T-helper 17 cell (primary cell): ENCODE measurements around the gene ZFYVE27. TPM values are rescaled to one million over a fixed set of nuclear protein-coding genes. Genes with fewer than 3 reads are reported as not detected.
"Not testable (repeated sequence)": the region's sequence is repeated elsewhere in the genome, so short reads cannot be mapped to it uniquely, and the experiment has no call there.

Experiments
- ATAC-seq: fragments of 150-1000 bp; cut with Tn5 transposase; 2 replicates; pipeline ENCODE4 v1.10.0; 2021; ENCODE audit warnings: mild to moderate bottlenecking, moderate library complexity
- DNase-seq, 3 donors: peaks; one replicate each; pipeline versions ENCODE4 v3.0.0 to v3.0.0-alpha.2; 2020 to 2021
- H3K9me3 ChIP-seq: one replicate; pipeline ENCODE4 v1.7.0; 2013; ENCODE audit warnings: low read length, mild to moderate bottlenecking; ENCODE audit not compliant: control insufficient read depth, poor library complexity, severe bottlenecking
- H3K27ac Mint-ChIP-seq: one replicate; pipeline ENCODE4 v1.8.0; 2022; ENCODE audit warnings: mild to moderate bottlenecking, moderate library complexity, mixed read lengths
- H3K27me3 Mint-ChIP-seq: one replicate; pipeline ENCODE4 v1.8.0; 2022; ENCODE audit warnings: mixed read lengths
- H3K36me3 Mint-ChIP-seq: one replicate; pipeline ENCODE4 v1.8.0; 2022; ENCODE audit warnings: low read depth, mixed read lengths
- H3K4me1 Mint-ChIP-seq: one replicate; pipeline ENCODE4 v1.8.0; 2022; ENCODE audit warnings: mild to moderate bottlenecking, mixed read lengths
- H3K4me3 Mint-ChIP-seq: one replicate; pipeline ENCODE4 v1.8.0; 2022; ENCODE audit warnings: mild to moderate bottlenecking, moderate library complexity, mixed read lengths
- total RNA-seq, 4 donors: library from RNA in 2 of 4; stranded (reverse) in 2 of 4; gene quantifications; one replicate each; pipeline ENCODE4 v1.2.3 and lab custom pipeline; 2022 to 2026

ZFYVE27 gene, protein sequence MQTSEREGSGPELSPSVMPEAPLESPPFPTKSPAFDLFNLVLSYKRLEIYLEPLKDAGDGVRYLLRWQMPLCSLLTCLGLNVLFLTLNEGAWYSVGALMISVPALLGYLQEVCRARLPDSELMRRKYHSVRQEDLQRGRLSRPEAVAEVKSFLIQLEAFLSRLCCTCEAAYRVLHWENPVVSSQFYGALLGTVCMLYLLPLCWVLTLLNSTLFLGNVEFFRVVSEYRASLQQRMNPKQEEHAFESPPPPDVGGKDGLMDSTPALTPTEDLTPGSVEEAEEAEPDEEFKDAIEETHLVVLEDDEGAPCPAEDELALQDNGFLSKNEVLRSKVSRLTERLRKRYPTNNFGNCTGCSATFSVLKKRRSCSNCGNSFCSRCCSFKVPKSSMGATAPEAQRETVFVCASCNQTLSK
- total RNA-seq (10 to 100 TPM; 60.0 to 69.2 TPM), total RNA-seq (lab: John Stamatoyannopoulos, UW) (52.1 to 67.7 reads per million in 2 donors)

DNA sequence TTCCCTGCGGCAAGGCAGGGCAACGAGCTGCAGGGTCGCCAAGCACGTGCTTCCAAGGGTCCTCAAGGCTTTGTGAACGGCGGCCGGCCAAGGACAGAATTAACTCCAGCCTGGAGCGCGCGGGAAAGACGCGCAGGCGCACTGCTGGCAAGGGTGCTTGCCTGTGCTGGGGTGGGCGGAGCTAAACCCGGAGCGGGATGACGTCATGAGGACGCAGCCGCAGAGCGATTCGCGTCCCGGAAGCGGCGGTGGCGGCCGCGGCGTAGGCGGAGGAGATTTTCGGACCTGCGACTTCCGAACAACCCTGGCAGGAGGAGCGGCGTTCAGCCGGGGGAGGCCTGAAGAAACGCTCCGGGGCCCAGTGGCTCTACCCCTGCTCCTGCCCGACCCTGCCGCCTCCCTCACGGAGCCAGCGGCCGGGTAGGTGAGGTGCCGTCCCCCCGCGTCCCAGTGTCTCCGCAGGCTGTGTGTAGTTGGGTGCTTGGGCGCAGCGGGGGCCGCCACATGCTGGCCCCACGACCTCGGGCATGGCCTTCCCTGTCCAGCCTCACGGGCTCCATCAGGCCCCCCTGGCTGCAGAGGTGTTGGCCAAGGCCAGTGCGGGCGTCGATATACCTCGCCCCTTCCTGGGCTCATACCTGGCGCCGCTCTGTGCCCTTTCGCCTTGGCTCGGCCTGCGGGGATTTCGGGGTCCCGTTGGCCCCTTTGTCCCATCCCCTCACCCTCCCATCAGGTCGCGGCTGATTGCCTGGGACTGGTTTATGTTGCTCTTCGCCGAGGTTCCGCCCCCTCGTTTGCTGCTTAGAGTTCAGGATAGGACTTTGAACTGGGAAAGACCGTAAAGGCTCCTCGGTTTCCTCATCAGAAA, at the start of gene ZFYVE27:
TSS of gene ZFYVE27 (plus strand) at position 227 of the 868 bp plus-strand sequence. CDS start 1,350 bp downstream, outside the sequence.
- DNase-seq: peak; percentile 91 to 93 (median 92)
- Mint-ChIP-seq H3K4me3 (peak within 1 kb of the TSS; percentile 98), H3K27me3 (no peaks in the 10 kb centered on the region), H3K36me3 (peaks cover 9% of the 10 kb centered on the region), H3K27ac (peak within 1 kb of the TSS; percentile 96), H3K4me1 (peaks cover 33% of the 10 kb centered on the region)
- no peaks in the 10 kb centered on the region for H3K9me3 ChIP-seq
- ATAC-seq: peak; percentile 92

DNA sequence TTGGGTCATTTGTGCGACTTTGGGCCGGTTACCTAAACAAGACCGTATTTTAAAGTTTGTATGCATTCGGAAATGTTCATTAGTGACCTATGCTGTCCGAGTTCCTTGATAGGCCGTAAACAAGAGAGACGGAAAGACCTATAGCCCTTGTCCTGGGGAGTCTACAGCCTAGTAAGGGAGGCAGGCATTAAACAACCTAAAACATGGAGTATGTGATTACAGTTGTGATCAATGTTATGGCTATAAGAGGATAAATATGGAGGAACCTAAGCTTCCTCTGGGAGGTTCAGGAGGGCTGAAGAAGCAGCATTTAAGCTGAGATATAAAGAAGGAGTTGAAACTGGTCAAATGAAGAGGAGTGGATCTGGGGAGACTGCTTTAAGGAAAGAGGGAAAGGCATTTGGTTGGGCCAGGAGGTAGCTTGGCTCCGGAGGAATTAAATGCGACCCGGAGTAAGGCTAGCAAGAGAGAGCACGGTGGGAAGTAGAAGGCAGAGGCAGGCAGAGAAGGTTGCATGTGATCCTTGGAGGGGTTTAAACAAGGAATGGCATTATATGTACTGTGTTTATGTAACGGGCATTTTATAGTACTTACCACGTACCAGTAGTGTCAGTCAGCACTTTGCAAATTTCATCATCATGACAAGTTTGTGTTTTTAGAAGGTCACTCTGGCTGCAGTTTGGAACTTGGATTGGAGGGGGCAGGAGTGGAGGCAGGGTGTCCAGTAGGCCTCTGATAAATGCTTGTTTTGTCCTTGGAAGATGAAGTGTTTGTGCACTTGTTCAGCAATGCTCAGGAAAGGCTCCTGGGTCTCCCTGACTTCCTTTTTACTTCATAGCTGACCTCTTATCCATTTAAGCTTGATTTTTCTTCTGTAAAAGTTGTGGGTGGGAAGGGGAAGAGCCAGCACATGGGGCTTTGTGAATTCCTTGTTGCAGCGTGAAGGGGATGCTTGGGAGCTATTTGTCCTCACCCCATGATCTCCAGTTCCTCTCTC, 48.8 kb upstream of the ZFYVE27 start:
- ATAC-seq (no peak), DNase-seq (no peak)
- Mint-ChIP-seq H3K4me1 (peaks cover 10% of the 10 kb centered on the region), H3K36me3 (no peaks in the 10 kb centered on the region), H3K4me3 (peak overlapping the region; percentile 89), H3K27ac (peak overlapping the region; percentile 90), H3K27me3 (no peaks in the 10 kb centered on the region)
- no peaks in the 10 kb centered on the region for H3K9me3 ChIP-seq

DNA sequence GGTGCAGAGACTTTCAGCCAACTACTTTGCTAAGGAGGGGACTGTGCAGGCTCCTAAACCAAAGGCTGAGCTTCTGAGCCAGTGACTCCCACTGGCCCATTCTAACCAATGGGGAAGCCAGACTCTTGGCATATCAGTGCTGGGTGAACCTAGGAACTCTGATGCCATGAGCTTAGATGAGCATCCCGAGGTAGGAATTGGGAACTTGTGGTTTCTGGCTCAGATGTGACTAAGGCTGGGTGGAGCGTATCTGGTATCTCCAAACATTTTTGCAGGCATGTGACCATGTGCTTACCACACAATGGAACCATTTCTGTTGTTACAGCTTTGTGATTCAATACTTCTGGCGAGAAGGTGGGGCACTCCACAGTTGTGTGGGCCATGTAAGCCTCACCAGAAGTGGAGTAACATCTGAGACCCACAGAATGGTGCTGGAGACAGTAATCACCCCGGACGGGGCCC, 47.3 kb upstream of the ZFYVE27 start:
- Mint-ChIP-seq H3K27me3 (peaks cover 6% of the 10 kb centered on the region), H3K36me3 (no peaks in the 10 kb centered on the region), H3K27ac (no peak overlapping the region), H3K4me3 (no peak overlapping the region), H3K4me1 (peaks cover 10% of the 10 kb centered on the region)
- no peaks in the 10 kb centered on the region for H3K9me3 ChIP-seq
- ATAC-seq (no peak), DNase-seq (no peak)

DNA sequence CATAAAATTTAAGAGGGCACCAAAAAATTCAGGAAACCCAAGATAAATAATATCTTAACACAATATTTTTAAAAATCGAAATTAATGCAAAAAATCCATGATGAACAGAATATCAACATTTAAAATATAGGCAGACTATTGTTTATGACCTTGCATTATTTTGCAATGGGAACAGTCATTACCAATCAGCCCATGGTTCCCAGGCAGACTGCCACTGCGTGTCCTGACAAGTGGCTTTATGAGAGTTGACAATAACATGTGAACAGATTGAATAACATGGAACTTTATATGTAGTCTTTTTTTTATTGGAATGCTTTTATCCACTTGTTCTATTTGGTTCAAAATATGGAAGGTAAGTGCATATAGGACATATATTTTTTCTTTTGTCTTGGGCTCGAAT, 46.8 kb upstream of the ZFYVE27 start:
- H3K4me3 Mint-ChIP-seq: no peak overlapping the region
- H3K27me3 Mint-ChIP-seq: peaks cover 6% of the 10 kb centered on the region
- no peaks in the 10 kb centered on the region for H3K36me3 Mint-ChIP-seq
- H3K9me3 ChIP-seq: no peaks in the 10 kb centered on the region
- ATAC-seq: no peak
- H3K4me1 Mint-ChIP-seq: peaks cover 10% of the 10 kb centered on the region
- H3K27ac Mint-ChIP-seq: no peak overlapping the region
- no peak for DNase-seq

DNA sequence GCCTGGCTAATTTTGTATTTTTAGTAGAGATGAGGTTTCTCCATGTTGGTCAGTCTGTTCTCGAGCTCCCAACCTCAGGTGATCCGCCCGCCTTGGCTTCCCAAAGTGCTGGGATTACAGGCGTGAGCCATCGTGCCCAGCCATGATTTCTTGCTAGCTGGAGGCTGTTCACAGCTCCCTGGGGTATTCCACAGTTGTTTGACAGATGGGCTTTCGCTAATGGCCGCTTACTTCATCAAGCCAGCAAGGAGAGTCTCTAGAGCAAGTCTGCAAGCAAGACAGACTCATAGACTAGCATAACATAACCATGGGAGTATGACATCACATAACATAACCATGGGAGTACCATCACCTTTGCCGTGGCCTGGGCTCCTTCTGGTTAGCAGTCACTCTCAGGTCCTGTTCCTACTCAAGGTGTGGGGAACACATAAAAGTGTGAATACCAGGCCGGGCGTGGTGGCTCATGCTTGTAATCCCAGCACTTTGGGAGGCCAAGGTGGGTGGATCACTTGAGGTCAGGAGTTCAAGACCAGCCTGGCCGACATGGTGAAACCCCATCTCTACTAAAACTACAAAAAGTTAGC, 38.8 kb upstream of the ZFYVE27 start:
- not testable (repeated sequence) for H3K4me1 Mint-ChIP-seq, ATAC-seq, H3K27ac Mint-ChIP-seq, DNase-seq, H3K4me3 Mint-ChIP-seq, H3K9me3 ChIP-seq, H3K36me3 Mint-ChIP-seq
- peaks cover 11% of the 10 kb centered on the region for H3K27me3 Mint-ChIP-seq

DNA sequence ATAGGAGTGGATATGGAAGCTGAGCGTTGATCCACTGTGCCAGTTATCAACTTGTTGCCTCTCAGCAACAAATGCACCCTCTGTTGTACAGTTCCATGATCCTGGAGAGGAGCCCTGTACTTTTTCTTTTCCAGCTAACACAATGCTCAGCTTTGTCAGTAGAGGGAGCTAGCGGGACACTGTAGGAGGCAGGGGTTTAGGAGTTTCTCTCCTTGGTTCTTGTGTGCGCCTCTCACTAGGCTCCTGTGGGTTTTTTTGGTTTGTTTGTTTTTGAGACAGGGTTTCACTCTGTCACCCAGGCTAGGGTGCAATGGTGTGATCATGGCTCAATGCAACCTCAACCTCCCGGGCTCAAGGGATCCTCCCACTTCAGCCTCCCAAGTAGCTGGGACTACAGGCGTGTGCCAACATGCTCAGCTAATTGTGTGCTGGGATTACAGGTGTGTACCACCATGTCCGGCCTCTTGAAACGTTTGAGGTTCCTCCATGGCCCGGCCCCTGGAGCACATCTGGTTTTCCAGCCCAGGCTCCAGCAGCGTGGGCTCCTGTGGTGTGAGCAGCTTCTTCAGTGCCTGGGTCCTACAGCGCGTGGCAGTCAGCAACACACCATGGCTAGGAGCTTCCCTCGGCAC, 35.4 kb upstream of the ZFYVE27 start:
- Mint-ChIP-seq H3K27me3 (peaks cover 16% of the 10 kb centered on the region), H3K4me3 (no peak overlapping the region), H3K27ac (no peak overlapping the region), H3K4me1 (no peaks in the 10 kb centered on the region), H3K36me3 (peaks cover 2% of the 10 kb centered on the region)
- peak in 1 of 3 donors; percentile 28 for DNase-seq
- H3K9me3 ChIP-seq: no peaks in the 10 kb centered on the region
- ATAC-seq: peak; percentile 99

DNA sequence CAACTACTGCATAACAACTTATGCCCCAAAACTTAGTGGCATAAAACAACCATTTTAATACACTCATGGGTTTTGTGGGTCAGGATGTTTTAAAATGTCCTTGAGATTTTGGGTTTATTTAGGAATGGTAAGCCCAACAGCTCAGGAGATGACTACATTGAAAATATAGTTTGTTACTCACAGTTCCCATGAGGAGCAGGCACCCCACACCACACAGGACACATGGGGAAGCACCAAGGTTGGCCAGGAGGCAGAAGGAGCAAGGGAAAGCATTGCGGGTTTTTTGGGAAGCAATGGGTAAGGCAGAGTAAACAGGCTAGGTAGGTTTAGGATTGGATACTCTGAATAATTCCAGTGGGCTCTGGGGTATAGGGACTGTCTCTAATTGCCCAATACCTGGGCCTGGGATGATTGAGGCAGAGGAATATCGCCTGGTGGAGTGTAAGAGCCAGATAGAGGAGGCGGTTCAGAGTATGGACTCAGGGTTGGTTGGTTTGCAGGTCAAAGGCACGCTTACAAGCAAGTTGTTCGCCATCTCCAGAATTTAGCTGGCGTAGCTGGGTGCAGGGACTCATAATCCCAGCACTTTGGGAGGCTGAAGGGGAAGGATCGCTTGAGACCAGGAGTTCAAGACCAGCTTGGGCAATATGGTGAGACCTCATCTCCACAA, 33.4 kb upstream of the ZFYVE27 start:
- Mint-ChIP-seq H3K4me3 (peak overlapping the region; percentile 50), H3K27ac (peak overlapping the region; percentile 32), H3K36me3 (peaks cover 2% of the 10 kb centered on the region), H3K4me1 (no peaks in the 10 kb centered on the region), H3K27me3 (peaks cover 22% of the 10 kb centered on the region)
- ATAC-seq (no peak), DNase-seq (no peak)
- no peaks in the 10 kb centered on the region for H3K9me3 ChIP-seq

DNA sequence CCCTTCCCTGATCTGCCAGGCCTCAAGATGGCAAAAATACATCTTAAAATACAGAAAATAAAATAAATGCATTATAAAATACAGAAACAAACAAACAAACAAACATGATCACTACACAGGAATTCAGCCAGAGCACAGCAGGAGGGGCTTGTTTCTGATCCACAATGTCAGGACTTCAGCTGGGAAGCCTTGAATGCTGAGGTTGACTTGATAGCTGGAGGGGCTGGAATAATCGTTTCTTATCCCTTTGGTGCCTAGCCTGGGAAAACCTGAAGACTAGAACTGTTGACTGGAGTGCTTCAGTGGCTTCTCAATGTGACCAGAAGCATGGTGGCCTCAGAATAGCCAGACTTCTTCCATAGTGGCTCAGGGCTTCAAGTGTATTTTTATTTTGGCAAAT, 32.6 kb upstream of the ZFYVE27 start:
- H3K4me1 Mint-ChIP-seq: peaks cover 2% of the 10 kb centered on the region
- H3K4me3 Mint-ChIP-seq: no peak overlapping the region
- ATAC-seq (no peak), DNase-seq (no peak)
- peak overlapping the region; percentile 32 for H3K27ac Mint-ChIP-seq
- H3K27me3 Mint-ChIP-seq: peaks cover 30% of the 10 kb centered on the region
- H3K9me3 ChIP-seq: no peaks in the 10 kb centered on the region
- peaks cover 2% of the 10 kb centered on the region for H3K36me3 Mint-ChIP-seq

DNA sequence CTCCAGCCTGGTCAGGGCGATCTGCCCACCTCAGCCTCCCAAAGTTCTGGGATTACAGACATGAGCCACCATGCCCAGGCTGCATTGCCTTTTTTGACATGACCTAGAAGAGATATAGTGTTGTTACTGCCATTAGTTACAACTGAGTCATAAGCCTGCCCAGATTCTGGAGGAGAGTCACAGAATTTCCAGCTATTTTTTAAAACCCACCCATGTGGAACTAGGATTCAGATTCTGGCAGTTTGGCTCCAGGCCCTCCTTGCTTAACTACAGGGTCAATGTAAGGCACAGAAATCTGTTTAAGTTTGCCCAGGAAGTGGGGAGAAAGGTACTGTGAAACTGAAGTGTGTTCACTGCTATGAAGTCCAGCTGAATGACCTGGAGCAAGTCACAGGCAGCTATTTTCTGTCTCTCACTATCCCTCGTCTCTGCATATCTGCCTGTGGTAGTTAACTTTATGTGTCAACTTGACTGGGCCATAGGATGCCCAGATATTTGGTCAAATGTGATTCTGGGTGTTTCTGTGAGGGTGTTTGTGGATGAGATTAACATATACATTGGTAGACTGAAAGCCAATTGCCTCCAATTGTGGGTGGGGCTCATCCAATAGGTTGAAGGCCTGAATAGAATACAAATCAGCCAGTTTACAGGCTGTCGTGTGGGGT, 31.8 kb upstream of the ZFYVE27 start:
- no peak for ATAC-seq
- H3K27ac Mint-ChIP-seq: no peak overlapping the region
- peaks cover 6% of the 10 kb centered on the region for H3K4me1 Mint-ChIP-seq
- no peak overlapping the region for H3K4me3 Mint-ChIP-seq
- no peaks in the 10 kb centered on the region for H3K9me3 ChIP-seq
- H3K36me3 Mint-ChIP-seq: peaks cover 2% of the 10 kb centered on the region
- H3K27me3 Mint-ChIP-seq: peaks cover 35% of the 10 kb centered on the region
- no peak for DNase-seq

DNA sequence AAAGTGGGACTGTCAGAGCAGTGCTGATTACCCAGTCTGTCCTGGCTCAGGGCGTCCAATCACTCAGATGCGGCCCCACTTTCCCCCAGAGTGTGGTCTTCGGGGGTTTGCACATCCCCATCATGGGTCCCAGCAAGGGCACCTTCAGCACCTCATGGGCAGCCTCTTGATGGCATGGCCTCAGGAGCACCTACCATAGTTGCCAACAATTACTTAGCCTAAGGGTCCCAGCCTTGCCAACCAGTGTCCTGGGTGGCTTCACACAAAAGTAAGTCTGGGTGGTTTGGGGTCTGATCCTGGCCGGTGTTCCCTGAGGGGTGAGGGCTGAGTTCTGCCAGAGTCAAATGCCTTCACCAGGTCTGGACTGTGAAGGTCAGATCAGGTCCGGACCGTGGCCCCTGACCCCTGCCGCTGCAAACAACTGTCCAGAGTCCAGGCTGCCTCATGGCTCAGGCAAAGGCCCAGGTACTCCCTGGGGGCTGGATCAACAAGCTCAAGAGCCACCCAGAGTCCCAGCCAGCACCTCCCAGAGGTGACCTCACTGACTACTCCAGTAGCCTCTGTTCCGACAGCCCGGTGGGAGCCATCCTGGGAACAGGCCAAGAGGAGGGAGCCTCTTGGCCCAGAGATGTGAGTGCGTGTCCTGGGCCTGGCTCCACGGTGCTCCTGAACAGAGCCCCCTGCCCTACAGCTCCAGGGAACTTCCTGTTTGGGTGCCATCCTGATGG, 29.6 kb upstream of the ZFYVE27 start:
- Mint-ChIP-seq H3K36me3 (peaks cover 4% of the 10 kb centered on the region), H3K4me1 (peaks cover 8% of the 10 kb centered on the region), H3K4me3 (no peak overlapping the region), H3K27me3 (peaks cover 41% of the 10 kb centered on the region), H3K27ac (no peak overlapping the region)
- no peaks in the 10 kb centered on the region for H3K9me3 ChIP-seq
- no peak for ATAC-seq
- DNase-seq: no peak

DNA sequence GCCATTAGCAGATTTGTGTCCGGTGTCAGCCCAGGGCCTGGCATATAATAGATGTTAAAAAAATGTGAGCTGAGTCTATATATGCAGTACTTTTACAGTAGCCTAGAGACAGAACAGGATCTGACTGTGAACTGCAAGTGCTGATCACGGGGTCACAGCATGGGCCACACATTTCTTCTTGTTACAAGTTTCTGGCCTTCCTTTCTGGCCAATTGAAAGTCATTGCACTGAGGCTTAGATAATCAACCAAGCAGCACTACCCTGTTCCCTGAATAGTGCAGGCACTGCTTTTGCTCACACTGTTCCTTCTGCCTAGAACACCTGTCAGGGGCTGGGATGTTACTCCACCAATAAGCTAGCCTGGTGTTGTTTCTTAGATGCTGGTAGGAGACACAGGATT, 28.8 kb upstream of the ZFYVE27 start:
- H3K27ac Mint-ChIP-seq: no peak overlapping the region
- ATAC-seq: no peak
- peaks cover 40% of the 10 kb centered on the region for H3K27me3 Mint-ChIP-seq
- peaks cover 12% of the 10 kb centered on the region for H3K4me1 Mint-ChIP-seq
- H3K36me3 Mint-ChIP-seq: peaks cover 4% of the 10 kb centered on the region
- H3K4me3 Mint-ChIP-seq: no peak overlapping the region
- DNase-seq: no peak
- no peaks in the 10 kb centered on the region for H3K9me3 ChIP-seq
